ENCODE results near the gene MACROD2. TPM values are rescaled to one million over a fixed set of nuclear protein-coding genes. Genes with fewer than 3 reads are reported as not detected.

MACROD2 gene
- total RNA-seq, 2 donors from 2014 or later, result 0.94 to 10.4 TPM

- Histone ChIP-seq H3K27ac (no peak overlapping the region), H3K27me3 (no peaks in the 10 kb centered on the region), H3K9me3 (no peaks in the 10 kb centered on the region), H3K4me3 (no peak overlapping the region), H3K36me3 (no peaks in the 10 kb centered on the region), H3K4me1 (no peaks in the 10 kb centered on the region)
- DNase-seq (ENCODE audit: low spot score), result no peak
- TF ChIP-seq, protein P1, sequence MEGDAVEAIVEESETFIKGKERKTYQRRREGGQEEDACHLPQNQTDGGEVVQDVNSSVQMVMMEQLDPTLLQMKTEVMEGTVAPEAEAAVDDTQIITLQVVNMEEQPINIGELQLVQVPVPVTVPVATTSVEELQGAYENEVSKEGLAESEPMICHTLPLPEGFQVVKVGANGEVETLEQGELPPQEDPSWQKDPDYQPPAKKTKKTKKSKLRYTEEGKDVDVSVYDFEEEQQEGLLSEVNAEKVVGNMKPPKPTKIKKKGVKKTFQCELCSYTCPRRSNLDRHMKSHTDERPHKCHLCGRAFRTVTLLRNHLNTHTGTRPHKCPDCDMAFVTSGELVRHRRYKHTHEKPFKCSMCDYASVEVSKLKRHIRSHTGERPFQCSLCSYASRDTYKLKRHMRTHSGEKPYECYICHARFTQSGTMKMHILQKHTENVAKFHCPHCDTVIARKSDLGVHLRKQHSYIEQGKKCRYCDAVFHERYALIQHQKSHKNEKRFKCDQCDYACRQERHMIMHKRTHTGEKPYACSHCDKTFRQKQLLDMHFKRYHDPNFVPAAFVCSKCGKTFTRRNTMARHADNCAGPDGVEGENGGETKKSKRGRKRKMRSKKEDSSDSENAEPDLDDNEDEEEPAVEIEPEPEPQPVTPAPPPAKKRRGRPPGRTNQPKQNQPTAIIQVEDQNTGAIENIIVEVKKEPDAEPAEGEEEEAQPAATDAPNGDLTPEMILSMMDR (IDR thresholded peaks at IDR 0.05), result no peak
Measured at GRCh38 chr20:16097788-16098187, 2102.5 kb downstream of the MACROD2 start.

- Histone ChIP-seq H3K4me1 (no peaks in the 10 kb centered on the region), H3K27ac (no peak overlapping the region), H3K9me3 (no peaks in the 10 kb centered on the region), H3K27me3 (no peaks in the 10 kb centered on the region), H3K36me3 (no peaks in the 10 kb centered on the region), H3K4me3 (no peak overlapping the region)
- TF ChIP-seq, protein P1 (IDR thresholded peaks at IDR 0.05), result no peak
- no peak for DNase-seq (ENCODE audit: low spot score)
Measured at GRCh38 chr20:16098890-16099639, 2103.7 kb downstream of the MACROD2 start.

DNA sequence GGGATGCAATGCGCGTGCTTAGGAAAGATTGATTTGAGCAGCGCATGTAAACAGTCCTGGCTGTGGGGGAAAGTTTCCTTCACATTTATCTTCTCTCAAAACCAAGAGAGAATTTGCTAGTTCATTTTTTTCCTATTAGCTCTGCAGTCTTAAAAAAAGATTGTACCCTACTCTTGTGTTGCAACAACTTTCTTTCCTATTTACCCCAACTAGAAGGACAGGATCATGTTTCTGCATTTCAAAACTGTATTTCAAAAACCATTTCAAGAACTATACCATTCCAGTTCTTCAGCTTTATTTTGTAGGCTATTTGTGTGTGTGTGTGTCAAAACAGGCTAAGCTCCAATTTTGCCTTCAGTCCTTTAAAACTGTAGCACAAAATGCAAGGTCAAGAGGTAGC lies 2104.8 kb downstream of the MACROD2 start:
- Histone ChIP-seq H3K36me3 (no peaks in the 10 kb centered on the region), H3K4me1 (no peaks in the 10 kb centered on the region)

DNA sequence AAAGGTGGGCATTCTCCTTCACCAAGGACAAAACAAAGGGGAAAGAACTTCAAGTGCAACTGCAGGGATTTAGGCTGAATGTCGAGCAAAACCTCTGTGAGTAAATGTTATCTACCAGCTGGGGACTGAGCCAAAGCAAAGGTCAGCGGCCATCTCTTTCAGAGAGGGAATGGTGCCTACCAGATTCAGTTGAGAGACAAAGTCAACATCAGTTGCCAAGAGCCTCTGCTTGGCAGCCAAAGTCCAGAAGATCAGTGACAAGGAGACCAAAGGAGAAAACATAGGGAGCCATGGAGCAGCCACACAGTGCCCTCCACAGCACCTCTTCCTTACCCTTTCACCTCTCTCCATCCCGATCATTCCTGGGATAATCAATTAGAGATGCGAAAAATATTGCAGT lies 2105.5 kb downstream of the MACROD2 start:
- no peak for DNase-seq (ENCODE audit: low spot score)
- no peaks in the 10 kb centered on the region for H3K27me3 ChIP-seq
- H3K9me3 ChIP-seq, result no peaks in the 10 kb centered on the region
- no peaks in the 10 kb centered on the region for H3K4me1 ChIP-seq
- TF ChIP-seq, protein P1 (IDR thresholded peaks at IDR 0.05), result no peak
- no peaks in the 10 kb centered on the region for H3K36me3 ChIP-seq
- no peak overlapping the region for H3K27ac ChIP-seq
- no peak overlapping the region for H3K4me3 ChIP-seq

More for the DNA sequence above, 2104.8 kb downstream of the MACROD2 start:
- Histone ChIP-seq H3K4me3 (no peak overlapping the region), H3K27ac (no peak overlapping the region), H3K27me3 (no peaks in the 10 kb centered on the region), H3K9me3 (no peaks in the 10 kb centered on the region)
- DNase-seq (ENCODE audit: low spot score), result no peak
- TF ChIP-seq, protein P1 (IDR thresholded peaks at IDR 0.05), result no peak

Other genes starting within 250 kb of the MACROD2 start
- 10 to 100 TPM; 10.4 to 11.1 TPM for gene ESF1, start 210.6 kb upstream of the MACROD2 start, total RNA-seq
- 10 to 100 TPM; 25.2 to 29.9 TPM for gene NDUFAF5, start 210.5 kb upstream of the MACROD2 start, total RNA-seq
- not detected for gene SEL1L2, start 4.9 kb upstream of the MACROD2 start, total RNA-seq

All from right atrium auricular region (tissue), 2 donors.